Body of pancreas (tissue), 4 donors: Measurements from ENCODE around the gene PIGP. TPM values are rescaled to one million over a fixed set of nuclear protein-coding genes. Genes with fewer than 3 reads are reported as not detected.

ENCODE experiments used
- ATAC-seq: fragments of 150-250 bp; one replicate; pipeline ENCODE4 v1.9.1; 2016
- DNase-seq, 4 donors: peaks; one replicate each; pipeline ENCODE4 v3.0.0-alpha.2; 2019
- H3K27ac ChIP-seq, 4 donors: fragments of 200-600 bp; sonication (generic); 1 replicate in 3 of 4; 2 replicates in 1 of 4; pipeline versions ENCODE4 v1.5.1 to v1.6.1; 2016 to 2019; ENCODE audit warnings: mild to moderate bottlenecking in 1 of 4, mixed read lengths in 1 of 4, moderate library complexity in 1 of 4
- H3K27me3 ChIP-seq, 2 donors: fragments of 200-600 bp; sonication (generic); one replicate each; pipeline ENCODE4 v1.6.0; 2016; ENCODE audit warnings: mild to moderate bottlenecking in 1 of 2
- H3K36me3 ChIP-seq, 2 donors: fragments of 200-600 bp; sonication (generic); replicated peaks in 1 of 2; 2 replicates each; pipeline ENCODE4 v1.5.1; 2016; ENCODE audit warnings: low read depth in 2 of 2; ENCODE audit not compliant: insufficient read depth in 1 of 2
- H3K4me1 ChIP-seq: fragments of 200-600 bp; sonication (generic); one replicate; pipeline ENCODE4 v1.6.0; 2016
- H3K4me3 ChIP-seq, 2 donors: fragments of 200-600 bp; sonication (generic); 1 replicate in 1 of 2; 2 replicates in 1 of 2; pipeline ENCODE4 v1.5.1; 2016 to 2019
- H3K9me3 ChIP-seq, 3 donors: fragments of 200-600 bp; sonication (generic); 1 replicate in 2 of 3; 2 replicates in 1 of 3; pipeline ENCODE4 v1.5.1; 2016
- CTCF ChIP-seq, 7 experiments: fragments of 450-650 bp in 4 of 7; fragments of 200-600 bp in 3 of 7; sonication (generic) in 3 of 7; IDR thresholded peaks; one replicate each; pipeline ENCODE4 v1.5.1; 2016 to 2019; ENCODE audit warnings: antibody characterized with exemption in 7 of 7
- POLR2A ChIP-seq, 3 donors: fragments of 450-650 bp; IDR thresholded peaks; one replicate each; pipeline ENCODE4 v1.6.1; 2016; ENCODE audit warnings: antibody characterized with exemption in 3 of 3, mild to moderate bottlenecking in 2 of 3
- WGBS, 2 donors: methylation state at CpG; one replicate each; pipeline ENCODE4 v1.1.5; 2017; 5-methylcytosine and 5-hydroxymethylcytosine counted together
- intact Hi-C: fragments of 100-400 bp; cut with DNase I; formaldehyde crosslinking; loops from one replicate; pipeline ENCODE4 v1.15.1; 2023
- total RNA-seq, 2 donors: library from RNA; depleted of rRNA; stranded (reverse); fragments of >200 nt; gene quantifications; one replicate each; pipeline ENCODE4 v1.1.0, GENCODE V29; 2016

PIGP gene
- total RNA-seq, 2 donors from 2014 or later, result 4.3 to 7.5 TPM

- Histone ChIP-seq H3K36me3 (no peaks in the 10 kb centered on the region), H3K9me3 (no peaks in the 10 kb centered on the region), H3K27me3 (no peaks in the 10 kb centered on the region), H3K4me1 (no peaks in the 10 kb centered on the region), H3K27ac (no peak overlapping the region), H3K4me3 (no peak overlapping the region)
- TF ChIP-seq POLR2A (IDR thresholded peaks at IDR 0.05), result no peak
- TF ChIP-seq CTCF (IDR thresholded peaks at IDR 0.05), result no peak
- DNase-seq, result no peak
- intact Hi-C loops, result no loop called here
- ATAC-seq, result no peak
These were observed 8.0 kb downstream of the PIGP start for GRCh38 chr21:37064841-37065240.

DNA sequence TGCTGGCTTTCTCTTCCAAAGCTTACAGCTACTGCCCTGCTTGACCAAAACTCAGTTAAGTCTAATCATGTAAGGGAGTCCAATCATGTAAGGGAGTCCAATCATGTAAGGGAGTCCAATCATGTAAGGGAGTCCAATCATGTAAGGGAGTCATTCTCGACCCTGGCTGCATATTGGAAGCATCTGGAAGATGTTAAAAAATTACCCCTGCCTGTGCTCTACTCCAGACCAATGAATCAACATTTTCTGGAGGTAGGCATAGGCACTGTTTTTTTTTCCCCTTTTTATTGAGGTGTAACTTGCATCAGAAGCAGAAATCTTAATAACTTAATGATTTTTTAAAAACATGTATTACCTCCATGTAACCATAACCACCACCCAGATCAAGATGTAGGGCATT lies 9.4 kb downstream of the PIGP start:
- Histone ChIP-seq H3K27me3 (no peaks in the 10 kb centered on the region), H3K4me1 (no peaks in the 10 kb centered on the region), H3K9me3 (no peaks in the 10 kb centered on the region), H3K4me3 (no peak overlapping the region), H3K27ac (no peak overlapping the region), H3K36me3 (no peaks in the 10 kb centered on the region)
- no peak for ATAC-seq
- DNase-seq, result no peak
- intact Hi-C loops, result no loop called here
- TF ChIP-seq CTCF (IDR thresholded peaks at IDR 0.05) (no peak), POLR2A (IDR thresholded peaks at IDR 0.05) (no peak)
- WGBS, 2 donors, result 57 to 65% methylated on average over 1 of the region's 1 CpG

DNA sequence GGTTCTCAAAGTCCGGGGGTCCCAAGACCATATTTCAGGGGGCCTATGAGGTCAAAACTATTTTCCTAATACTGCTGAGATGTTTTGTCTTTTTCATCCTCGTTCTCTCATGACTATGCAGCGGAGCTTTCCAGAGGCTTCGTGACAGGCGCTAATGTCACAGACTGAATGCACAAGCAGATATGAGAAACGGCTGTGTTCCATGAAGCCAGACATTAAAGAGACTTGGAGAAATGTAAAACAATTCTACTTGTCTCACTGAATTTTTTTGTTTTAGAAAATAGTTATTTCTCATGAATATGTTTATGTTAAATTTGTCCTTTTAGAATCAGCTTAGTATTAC lies 10.3 kb downstream of the PIGP start:
- WGBS, 2 donors, result 86% methylated on average over 6 of the region's 6 CpGs
- ATAC-seq, result no peak
- no peak overlapping the region for H3K27ac ChIP-seq
- TF ChIP-seq POLR2A (IDR thresholded peaks at IDR 0.05) (no peak), CTCF (IDR thresholded peaks at IDR 0.05) (no peak)
- H3K4me1 ChIP-seq, result no peaks in the 10 kb centered on the region
- DNase-seq, result no peak
- H3K4me3 ChIP-seq, result no peak overlapping the region
- H3K27me3 ChIP-seq, result no peaks in the 10 kb centered on the region
- no peaks in the 10 kb centered on the region for H3K9me3 ChIP-seq
- intact Hi-C loops, result no loop called here
- no peaks in the 10 kb centered on the region for H3K36me3 ChIP-seq

DNA sequence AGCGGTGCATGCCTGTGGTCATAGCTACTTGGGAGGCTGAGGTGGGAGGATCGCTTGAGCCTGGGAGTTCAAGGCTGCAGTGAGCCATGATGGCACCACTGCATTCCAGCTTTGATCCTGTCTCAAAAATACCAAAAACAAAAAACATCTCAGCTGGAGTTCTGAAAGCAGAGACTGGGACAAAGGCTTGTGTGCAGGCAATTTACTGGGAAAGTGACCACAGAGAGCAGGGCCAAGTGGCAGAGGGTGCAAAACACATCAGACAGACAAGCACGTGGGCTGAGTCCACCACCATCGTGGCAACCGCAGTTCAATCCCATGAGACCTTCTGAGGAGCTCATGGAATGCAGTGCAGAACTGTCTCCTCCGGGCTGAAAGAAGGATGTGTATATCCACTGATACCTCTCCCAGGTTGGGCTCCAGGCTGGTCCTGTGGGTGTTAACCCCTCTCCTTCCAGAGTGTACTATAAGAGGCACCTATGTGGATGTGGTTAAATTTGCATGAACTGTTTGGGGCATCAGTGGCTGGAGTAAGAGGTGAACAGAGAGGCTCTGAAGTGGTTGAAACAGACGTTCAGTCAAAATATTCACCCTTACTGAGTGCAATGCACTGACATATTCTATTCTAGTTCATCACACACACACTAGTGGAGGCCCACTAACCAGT lies 10.8 kb downstream of the PIGP start:
- H3K27me3 ChIP-seq, result no peaks in the 10 kb centered on the region
- no peaks in the 10 kb centered on the region for H3K36me3 ChIP-seq
- H3K9me3 ChIP-seq, result no peaks in the 10 kb centered on the region
- no peaks in the 10 kb centered on the region for H3K4me1 ChIP-seq
- no peak overlapping the region for H3K4me3 ChIP-seq
- ATAC-seq (no peak), DNase-seq (no peak)
- intact Hi-C loops, result no loop called here
- no peak for TF ChIP-seq CTCF (IDR thresholded peaks at IDR 0.05)
- TF ChIP-seq POLR2A (IDR thresholded peaks at IDR 0.05), result no peak
- 74 to 79% methylated on average over 7 of the region's 7 CpGs for WGBS, 2 donors
- H3K27ac ChIP-seq, result no peak overlapping the region

GRCh38 chr21:37060296-37060695 lies 12.6 kb downstream of the PIGP start:
- Histone ChIP-seq H3K27me3 (no peaks in the 10 kb centered on the region), H3K9me3 (no peaks in the 10 kb centered on the region), H3K4me3 (no peak overlapping the region), H3K4me1 (no peaks in the 10 kb centered on the region), H3K36me3 (no peaks in the 10 kb centered on the region), H3K27ac (no peak overlapping the region)
- no peak for TF ChIP-seq POLR2A (IDR thresholded peaks at IDR 0.05)
- TF ChIP-seq CTCF (IDR thresholded peaks at IDR 0.05), result no peak
- WGBS, 2 donors, result 95 to 100% methylated on average over 1 of the region's 1 CpG
- ATAC-seq (peak; percentile 64), DNase-seq (peak in 3 of 4 donors; percentile 31 to 64 (median 41))
- intact Hi-C loops, result no loop called here
